ENCODE results near the gene DNAJC1. TPM values are rescaled to one million over a fixed set of nuclear protein-coding genes. Genes with fewer than 3 reads are reported as not detected.

Gene DNAJC1
- total RNA-seq, 1 experiment from 2014 or later, result 57.8 TPM

DNA sequence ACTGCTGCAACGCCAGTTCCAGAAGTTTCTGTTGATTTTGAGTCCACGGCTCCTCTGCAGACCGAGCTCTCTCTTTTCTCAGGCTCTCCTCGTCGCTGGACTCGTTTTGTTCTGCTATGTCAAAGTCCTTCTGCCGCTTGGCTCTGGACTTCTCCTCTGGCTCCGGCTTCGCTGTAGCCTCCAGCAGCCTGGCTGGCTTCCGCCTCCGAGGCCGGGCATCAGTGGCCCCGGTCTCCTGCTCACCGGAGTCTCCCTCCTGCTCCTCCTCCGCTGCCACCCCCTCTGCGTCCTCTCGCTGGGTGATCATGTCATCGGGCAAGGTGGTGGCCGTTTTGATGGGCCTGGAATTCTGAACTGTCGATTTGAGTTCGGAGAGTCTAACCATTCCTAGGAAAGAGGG is 244.3 kb downstream of the DNAJC1 start:
- DNase-seq (ENCODE audit: unreplicated experiment), result no peak
- CTCF ChIA-PET, result interaction anchor here (0.6 to 0.7 kb wide), 2 partner anchors 55 to 413 kb away, joined by 3 read pairs; no protein-coding TSS in a partner anchor
- H3K27me3 Mint-ChIP-seq (ENCODE audit: insufficient read depth, unreplicated experiment), result no peaks in the 10 kb centered on the region
- BruUV-seq (replicated peaks), result no TSS peak
- POLR2A ChIA-PET, result no interaction called here
- TF ChIP-seq, protein P1, sequence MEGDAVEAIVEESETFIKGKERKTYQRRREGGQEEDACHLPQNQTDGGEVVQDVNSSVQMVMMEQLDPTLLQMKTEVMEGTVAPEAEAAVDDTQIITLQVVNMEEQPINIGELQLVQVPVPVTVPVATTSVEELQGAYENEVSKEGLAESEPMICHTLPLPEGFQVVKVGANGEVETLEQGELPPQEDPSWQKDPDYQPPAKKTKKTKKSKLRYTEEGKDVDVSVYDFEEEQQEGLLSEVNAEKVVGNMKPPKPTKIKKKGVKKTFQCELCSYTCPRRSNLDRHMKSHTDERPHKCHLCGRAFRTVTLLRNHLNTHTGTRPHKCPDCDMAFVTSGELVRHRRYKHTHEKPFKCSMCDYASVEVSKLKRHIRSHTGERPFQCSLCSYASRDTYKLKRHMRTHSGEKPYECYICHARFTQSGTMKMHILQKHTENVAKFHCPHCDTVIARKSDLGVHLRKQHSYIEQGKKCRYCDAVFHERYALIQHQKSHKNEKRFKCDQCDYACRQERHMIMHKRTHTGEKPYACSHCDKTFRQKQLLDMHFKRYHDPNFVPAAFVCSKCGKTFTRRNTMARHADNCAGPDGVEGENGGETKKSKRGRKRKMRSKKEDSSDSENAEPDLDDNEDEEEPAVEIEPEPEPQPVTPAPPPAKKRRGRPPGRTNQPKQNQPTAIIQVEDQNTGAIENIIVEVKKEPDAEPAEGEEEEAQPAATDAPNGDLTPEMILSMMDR (IDR thresholded peaks at IDR 0.05; ENCODE audit: unreplicated experiment), result no peak
- intact Hi-C loops (cut with micrococcal nuclease), result no loop called here
- H3K9me3 Mint-ChIP-seq (ENCODE audit: unreplicated experiment), result no peaks in the 10 kb centered on the region
- H3K4me3 Mint-ChIP-seq (ENCODE audit: unreplicated experiment), result no peak overlapping the region
- no peaks in the 10 kb centered on the region for H3K4me1 Mint-ChIP-seq (ENCODE audit: insufficient read depth, unreplicated experiment)
- no peak overlapping the region for H3K27ac Mint-ChIP-seq (ENCODE audit: low read depth, unreplicated experiment)
- H3K36me3 Mint-ChIP-seq (ENCODE audit: insufficient read depth, unreplicated experiment), result no peaks in the 10 kb centered on the region

DNA sequence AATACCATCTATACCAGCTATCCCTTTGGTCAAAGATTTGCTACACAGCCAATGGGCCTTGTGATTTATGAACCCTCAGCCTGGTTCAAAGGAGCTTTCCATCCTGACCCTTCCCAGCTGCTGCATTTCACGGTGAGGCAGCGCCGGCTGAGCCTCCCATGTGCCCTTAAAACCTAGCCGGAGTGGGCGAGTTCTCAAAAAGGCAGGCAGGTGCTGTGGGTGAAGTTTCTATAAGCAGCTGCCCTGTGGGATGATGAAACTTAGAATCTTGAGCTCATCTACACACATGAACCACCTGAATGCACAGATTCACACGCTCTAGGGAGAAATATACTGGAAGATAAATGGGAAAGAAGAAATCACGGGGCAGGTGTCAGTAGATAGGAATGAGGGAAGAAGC is 244.8 kb downstream of the DNAJC1 start:
- H3K9me3 Mint-ChIP-seq (ENCODE audit: unreplicated experiment), result no peaks in the 10 kb centered on the region
- H3K4me1 Mint-ChIP-seq (ENCODE audit: insufficient read depth, unreplicated experiment), result no peaks in the 10 kb centered on the region
- BruUV-seq (replicated peaks), result no TSS peak
- TF ChIP-seq, protein P1 (IDR thresholded peaks at IDR 0.05; ENCODE audit: unreplicated experiment), result no peak
- no peak for DNase-seq (ENCODE audit: unreplicated experiment)
- intact Hi-C loops (cut with micrococcal nuclease), result no loop called here
- H3K27me3 Mint-ChIP-seq (ENCODE audit: insufficient read depth, unreplicated experiment), result no peaks in the 10 kb centered on the region
- CTCF ChIA-PET, result interaction anchor here (0.7 to 0.9 kb wide), 2 partner anchors 25 to 412 kb away, joined by 3 read pairs; no protein-coding TSS in a partner anchor
- H3K36me3 Mint-ChIP-seq (ENCODE audit: insufficient read depth, unreplicated experiment), result peaks cover 1% of the 10 kb centered on the region
- POLR2A ChIA-PET, result no interaction called here
- H3K27ac Mint-ChIP-seq (ENCODE audit: low read depth, unreplicated experiment), result no peak overlapping the region
- H3K4me3 Mint-ChIP-seq (ENCODE audit: unreplicated experiment), result no peak overlapping the region

GRCh38 chr10:21758239-21758638 is 245.3 kb downstream of the DNAJC1 start:
- ChIA-PET CTCF (interaction anchor here (0.9 kb wide), 1 partner anchor 24 kb away, joined by 3 read pairs; no protein-coding TSS in a partner anchor), POLR2A (no interaction called here)
- peaks cover 6% of the 10 kb centered on the region for H3K36me3 Mint-ChIP-seq (ENCODE audit: insufficient read depth, unreplicated experiment)
- TF ChIP-seq, protein P1 (IDR thresholded peaks at IDR 0.05; ENCODE audit: unreplicated experiment), result no peak
- no peak overlapping the region for H3K27ac Mint-ChIP-seq (ENCODE audit: low read depth, unreplicated experiment)
- DNase-seq (ENCODE audit: unreplicated experiment), result no peak
- no peak overlapping the region for H3K4me3 Mint-ChIP-seq (ENCODE audit: unreplicated experiment)
- H3K4me1 Mint-ChIP-seq (ENCODE audit: insufficient read depth, unreplicated experiment), result no peaks in the 10 kb centered on the region
- H3K9me3 Mint-ChIP-seq (ENCODE audit: unreplicated experiment), result no peaks in the 10 kb centered on the region
- no peaks in the 10 kb centered on the region for H3K27me3 Mint-ChIP-seq (ENCODE audit: insufficient read depth, unreplicated experiment)
- no TSS peak for BruUV-seq (replicated peaks)
- intact Hi-C loops (cut with micrococcal nuclease), result no loop called here

DNA sequence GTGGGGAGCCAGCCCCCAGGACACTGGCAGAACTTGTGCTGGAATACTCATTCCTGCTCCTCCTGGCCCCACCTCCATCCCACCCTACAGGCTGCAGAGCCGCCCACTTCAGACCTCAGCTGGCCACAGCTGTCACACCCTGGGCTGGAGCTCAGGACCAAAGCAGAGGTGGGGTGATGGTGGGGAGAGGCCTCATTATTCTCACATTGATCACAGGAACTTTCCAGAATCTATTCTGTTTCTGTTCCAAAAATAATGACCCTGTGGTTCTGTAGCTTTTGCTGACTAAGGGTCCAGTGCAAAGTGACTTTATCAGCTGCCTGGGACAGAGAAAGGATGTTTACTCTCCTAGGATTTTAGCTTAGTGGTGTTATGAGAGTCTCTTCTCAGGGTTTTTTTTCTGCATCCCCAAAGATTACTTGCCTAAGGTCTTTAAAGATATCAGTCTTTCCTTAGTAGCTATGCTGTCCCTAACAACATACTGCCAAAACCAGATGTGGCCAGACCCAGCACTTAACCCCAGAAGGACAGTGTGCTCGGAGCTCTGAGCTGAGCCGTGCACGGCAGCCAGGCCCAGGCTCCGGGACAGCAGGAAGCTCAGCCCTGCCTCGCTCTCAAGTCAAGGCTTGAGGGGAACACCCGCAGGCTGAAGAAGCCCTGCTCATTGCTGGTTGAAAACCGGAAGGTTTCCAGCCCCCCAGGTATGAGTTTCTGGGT is 246.2 kb downstream of the DNAJC1 start:
- peaks cover 6% of the 10 kb centered on the region for H3K36me3 Mint-ChIP-seq (ENCODE audit: insufficient read depth, unreplicated experiment)
- DNase-seq (ENCODE audit: unreplicated experiment), result no peak
- ChIA-PET CTCF (no interaction called here), POLR2A (interaction anchor here (0.8 to 1.2 kb wide), 2 partner anchors 10 to 19 kb away, joined by 3 to 5 read pairs; no protein-coding TSS in a partner anchor)
- intact Hi-C loops (cut with micrococcal nuclease), result no loop called here
- no TSS peak for BruUV-seq (replicated peaks)
- TF ChIP-seq, protein P1 (IDR thresholded peaks at IDR 0.05; ENCODE audit: unreplicated experiment), result no peak
- H3K27me3 Mint-ChIP-seq (ENCODE audit: insufficient read depth, unreplicated experiment), result no peaks in the 10 kb centered on the region
- no peaks in the 10 kb centered on the region for H3K9me3 Mint-ChIP-seq (ENCODE audit: unreplicated experiment)
- no peaks in the 10 kb centered on the region for H3K4me1 Mint-ChIP-seq (ENCODE audit: insufficient read depth, unreplicated experiment)
- no peak overlapping the region for H3K27ac Mint-ChIP-seq (ENCODE audit: low read depth, unreplicated experiment)
- no peak overlapping the region for H3K4me3 Mint-ChIP-seq (ENCODE audit: unreplicated experiment)

Data from MCF 10A (cell line).